ENCODE measurements around the gene MCUR1.

MCUR1 gene

GRCh38 chr6:13761361-13762036, 52.9 kb downstream of the MCUR1 start:
- TF ChIP-seq CTCF (conservative IDR thresholded peaks at IDR 0.05) = no peak
- no peak overlapping the region for H3K27ac ChIP-seq

- H3K27ac ChIP-seq = no peak overlapping the region
- no peak for TF ChIP-seq CTCF (conservative IDR thresholded peaks at IDR 0.05)
Observed at GRCh38 chr6:13760307-13761304, 53.8 kb downstream of the MCUR1 start.

- TF ChIP-seq CTCF (conservative IDR thresholded peaks at IDR 0.05) = no peak
- no peak overlapping the region for H3K27ac ChIP-seq
Observed at GRCh38 chr6:13759025-13759424, 55.3 kb downstream of the MCUR1 start.

- H3K27ac ChIP-seq = no peak overlapping the region
- no peak for TF ChIP-seq CTCF (conservative IDR thresholded peaks at IDR 0.05)
Observed at GRCh38 chr6:13754644-13755043, 59.7 kb downstream of the MCUR1 start.

- H3K27ac ChIP-seq = no peak overlapping the region
- no peak for TF ChIP-seq CTCF (conservative IDR thresholded peaks at IDR 0.05)
Observed at GRCh38 chr6:13743736-13744127, 70.6 kb downstream of the MCUR1 start.

- no peak for TF ChIP-seq CTCF (conservative IDR thresholded peaks at IDR 0.05)
Observed at GRCh38 chr6:13742961-13743735, 71.2 kb downstream of the MCUR1 start.

GRCh38 chr6:13741365-13741764, 73.0 kb downstream of the MCUR1 start:
- H3K27ac ChIP-seq = no peak overlapping the region
- no peak for TF ChIP-seq CTCF (conservative IDR thresholded peaks at IDR 0.05)

More at GRCh38 chr6:13742961-13743735, 71.2 kb downstream of the MCUR1 start:
- H3K27ac ChIP-seq = no peak overlapping the region
